Fibroblast of skin of scalp (primary cell): ENCODE results near the gene SULT1C3.

Experiments used
- DNase-seq: peaks from one replicate; pipeline ENCODE4 v3.0.0-alpha.2; 2013

SULT1C3 gene

DNA sequence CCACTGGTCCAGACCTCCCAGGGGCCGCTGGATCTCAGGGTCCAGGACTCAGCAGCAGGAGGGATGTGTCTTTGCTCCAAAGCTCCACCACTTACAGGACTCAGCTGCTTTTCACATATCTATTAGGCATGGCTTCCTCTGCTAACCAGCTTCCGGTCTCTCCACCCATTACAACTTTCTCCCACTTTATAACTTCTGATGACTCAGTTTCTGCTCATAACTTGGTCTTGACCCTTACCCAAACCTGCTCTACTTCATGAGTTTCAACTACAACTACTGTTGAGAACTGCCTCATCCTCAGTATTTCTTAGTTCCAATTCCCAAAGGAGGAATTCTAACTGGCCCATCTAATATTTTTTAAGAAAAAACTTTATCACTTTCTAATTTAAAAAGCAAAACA, 66.1 kb downstream of the SULT1C3 start:
- no peak for DNase-seq

DNA sequence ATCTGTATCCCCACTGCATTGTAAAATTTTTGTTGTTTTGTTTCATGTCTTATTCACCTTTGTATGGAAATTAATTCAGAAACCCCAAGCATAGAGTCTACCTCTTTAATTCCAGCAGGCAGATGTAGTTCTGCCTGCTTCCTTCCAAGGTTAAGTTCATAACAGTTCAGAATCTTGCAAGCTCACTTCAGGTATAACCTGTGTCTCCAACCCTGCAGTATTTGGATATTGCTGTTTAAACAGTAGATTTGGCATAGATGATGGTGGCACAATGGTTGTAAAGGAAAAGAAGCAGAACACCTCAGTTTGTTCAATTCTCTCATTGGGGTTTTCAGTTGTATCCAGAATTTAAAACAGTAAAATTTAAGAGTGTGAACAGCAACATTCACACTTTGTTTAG, 70.1 kb downstream of the SULT1C3 start:
- DNase-seq, result no peak
